SK-N-SH (cell line): ENCODE measurements around the gene CSPG4. TPM values are rescaled to one million over a fixed set of nuclear protein-coding genes. Genes with fewer than 3 reads are reported as not detected.

Source experiments
- CTCF ChIA-PET: fragments of 300-600, 350-600 bp; formaldehyde crosslinking; extraction: SDS; loops from one replicate; lab custom pipeline; 2021; lab: Yijun Ruan, JAX
- POLR2A ChIA-PET: fragments of 350-600 bp; sonication (Branson Sonifier 250); formaldehyde crosslinking; extraction: SDS; loops from one replicate; lab custom pipeline; 2020; ENCODE audit warnings: antibody characterized with exemption, inconsistent platforms; lab: Yijun Ruan, JAX
- DNase-seq: peaks from one replicate; pipeline ENCODE4 v3.0.0; 2012
- H2AFZ ChIP-seq: fragments of 200-600 bp; sonication (generic); 2 replicates; pipeline ENCODE4 v1.8.1; 2016; ENCODE audit warnings: antibody characterized with exemption, mild to moderate bottlenecking, low read depth
- H3F3A ChIP-seq: fragments of 200-600 bp; sonication (generic); replicated peaks from 2 replicates; pipeline ENCODE3; 2016; ENCODE audit warnings: antibody characterized with exemption, mild to moderate bottlenecking; ENCODE audit not compliant: insufficient read depth
- H3K27ac ChIP-seq, 2 experiments: fragments of 200-500 bp in 1 of 2; fragments of 200-600 bp in 1 of 2; sonication (Bioruptor generic) in 1 of 2; sonication (generic), shearing (Covaris generic) in 1 of 2; 2 replicates each; pipeline versions ENCODE4 v1.5.1 to v1.6.1; 2014 to 2016; ENCODE audit warnings: low read depth in 2 of 2, inconsistent platforms in 1 of 2, low read length in 1 of 2, mild to moderate bottlenecking in 1 of 2, mixed read lengths in 1 of 2
- H3K27me3 ChIP-seq: fragments of 200-600 bp; sonication (generic), shearing (Covaris generic); 2 replicates; pipeline ENCODE4 v1.6.1; 2016; ENCODE audit warnings: mixed run types; ENCODE audit not compliant: insufficient read depth
- H3K36me3 ChIP-seq, 2 experiments: fragments of 200-500 bp in 1 of 2; fragments of 200-600 bp in 1 of 2; sonication (Bioruptor generic) in 1 of 2; sonication (generic) in 1 of 2; replicated peaks in 1 of 2; 2 replicates each; pipeline versions ENCODE3 to v1.5.1; 2014 to 2016; ENCODE audit warnings: low read length in 1 of 2, mild to moderate bottlenecking in 1 of 2; ENCODE audit not compliant: insufficient read depth in 2 of 2, control insufficient read depth in 1 of 2
- H3K4me1 ChIP-seq, 2 experiments: fragments of 200-500 bp in 1 of 2; fragments of 200-600 bp in 1 of 2; sonication (Bioruptor generic) in 1 of 2; sonication (generic), shearing (Covaris generic) in 1 of 2; 2 replicates each; pipeline versions ENCODE4 v1.5.1 to v1.6.1; 2014 to 2016; ENCODE audit warnings: low read depth in 1 of 2, low read length in 1 of 2, mixed run types in 1 of 2; ENCODE audit not compliant: insufficient read depth in 2 of 2, control insufficient read depth in 1 of 2
- H3K4me2 ChIP-seq: fragments of 200-600 bp; sonication (generic), shearing (Covaris generic); 2 replicates; pipeline ENCODE4 v1.6.1; 2017; ENCODE audit warnings: mixed run types
- H3K4me3 ChIP-seq, 2 experiments: fragments of 200-500 bp in 1 of 2; fragments of 200-600 bp in 1 of 2; sonication (Bioruptor generic) in 1 of 2; sonication (generic), shearing (Covaris generic) in 1 of 2; 2 replicates each; pipeline versions ENCODE4 v1.5.1 to v1.8.1; 2014 to 2016; ENCODE audit warnings: low read depth in 2 of 2, inconsistent platforms in 1 of 2, low read length in 1 of 2, mild to moderate bottlenecking in 1 of 2, mixed read lengths in 1 of 2, moderate library complexity in 1 of 2
- H3K79me2 ChIP-seq: fragments of 200-600 bp; sonication (generic); 2 replicates; pipeline ENCODE4 v1.8.1; 2017; ENCODE audit warnings: mild to moderate bottlenecking; ENCODE audit not compliant: insufficient read depth
- H3K9ac ChIP-seq: fragments of 200-600 bp; sonication (generic); 2 replicates; pipeline ENCODE4 v1.6.1; 2017; ENCODE audit warnings: mixed run types
- H3K9me2 ChIP-seq: fragments of 200-600 bp; sonication (generic); 2 replicates; pipeline ENCODE4 v1.6.1; 2017; ENCODE audit warnings: mixed run types
- H3K9me3 ChIP-seq: fragments of 200-600 bp; sonication (generic); 2 replicates; pipeline ENCODE4 v1.6.1; 2017; ENCODE audit warnings: mixed run types, mild to moderate bottlenecking, moderate library complexity
- H4K20me1 ChIP-seq: fragments of 200-600 bp; sonication (generic); 2 replicates; pipeline ENCODE4 v1.6.1; 2017; ENCODE audit warnings: mild to moderate bottlenecking, mixed run types; ENCODE audit not compliant: insufficient read depth
- CHD2 ChIP-seq: fragments of 150-350 bp; IDR thresholded peaks from 2 replicates; pipeline ENCODE4 v1.6.1; 2018; ENCODE audit warnings: low read length; ENCODE audit not compliant: partially characterized antibody
- ELF1 ChIP-seq: IDR thresholded peaks from 2 replicates; pipeline ENCODE4 v1.4.0; 2012
- EP300 ChIP-seq, 2 experiments: IDR thresholded peaks; 2 replicates each; pipeline versions ENCODE4 v1.4.0 to v1.6.1; 2012; ENCODE audit warnings: borderline replicate concordance in 1 of 2, low read depth in 1 of 2, low read length in 1 of 2
- EZH2phosphoT487 ChIP-seq: fragments of 200-600 bp; sonication (generic); IDR thresholded peaks from 2 replicates; pipeline ENCODE4 v1.6.1; 2017; ENCODE audit warnings: low read depth, mixed run types, mild to moderate bottlenecking, antibody characterized with exemption, moderate library complexity, borderline replicate concordance
- GATA2 ChIP-seq: sonication (generic); formaldehyde crosslinking; IDR thresholded peaks from 2 replicates; pipeline ENCODE4 v1.5.0; 2020; ENCODE audit warnings: mild to moderate bottlenecking, missing genetic modification reagents
- JUND ChIP-seq: IDR thresholded peaks from 2 replicates; pipeline ENCODE4 v1.4.0; 2012
- MEF2A ChIP-seq: IDR thresholded peaks from 2 replicates; pipeline ENCODE4 v1.4.0; 2012; ENCODE audit warnings: low read depth, borderline replicate concordance
- MXI1 ChIP-seq: IDR thresholded peaks from 2 replicates; pipeline ENCODE4 v1.6.1; 2012; ENCODE audit warnings: mild to moderate bottlenecking, low read depth, low read length, improper control_type of control experiment
- NFIC ChIP-seq: IDR thresholded peaks from 2 replicates; pipeline ENCODE4 v1.4.0; 2012; ENCODE audit warnings: borderline replicate concordance
- POLR2AphosphoS5 ChIP-seq: IDR thresholded peaks from 2 replicates; pipeline ENCODE4 v1.6.1; 2012; ENCODE audit warnings: low read depth, low read length
- RAD21 ChIP-seq: IDR thresholded peaks from 2 replicates; pipeline ENCODE4 v1.6.1; 2012; ENCODE audit warnings: mild to moderate bottlenecking, low read length
- RFX5 ChIP-seq: IDR thresholded peaks from 2 replicates; pipeline ENCODE4 v1.6.1; 2012; ENCODE audit warnings: mild to moderate bottlenecking, improper control_type of control experiment, low read length
- YY1 ChIP-seq: IDR thresholded peaks from 2 replicates; pipeline ENCODE4 v1.4.0; 2012; ENCODE audit warnings: low read depth, mild to moderate bottlenecking
- WGBS: methylation state at CpG from one replicate; pipeline ENCODE4 v1.1.6; 2017; ENCODE audit warnings: low lambda C conversion rate; 5-methylcytosine and 5-hydroxymethylcytosine counted together
- polyA plus RNA-seq, 3 experiments: library from polyadenylated mRNA; depleted of rRNA; stranded (reverse); fragments of >200 nt; gene quantifications; 2 replicates each; pipeline ENCODE4 v1.2.3, GENCODE V29; 2012
- TF ChIP-seq, protein P1 (sequence below): IDR thresholded peaks from 2 replicates; pipeline ENCODE4 v1.6.1; 2012; ENCODE audit warnings: mild to moderate bottlenecking, low read depth, low read length, moderate library complexity
- TF ChIP-seq, protein P2 (sequence below): fragments of 150-350 bp; IDR thresholded peaks from 2 replicates; pipeline ENCODE4 v1.6.1; 2016; ENCODE audit warnings: mild to moderate bottlenecking, low read depth, low read length
- TF ChIP-seq, protein P3 (sequence below): fragments of 150-350 bp; IDR thresholded peaks from 2 replicates; pipeline ENCODE4 v1.6.1; 2017; ENCODE audit warnings: antibody characterized with exemption, low read length, low read depth, borderline replicate concordance
- TF ChIP-seq, protein P4 (sequence below): IDR thresholded peaks from 2 replicates; pipeline ENCODE4 v1.4.0; 2012; ENCODE audit warnings: low read depth

Gene CSPG4
- polyA plus RNA-seq, 1 of the 3 experiments (the other 2 are of a cell fraction): 0.35 TPM

DNA sequence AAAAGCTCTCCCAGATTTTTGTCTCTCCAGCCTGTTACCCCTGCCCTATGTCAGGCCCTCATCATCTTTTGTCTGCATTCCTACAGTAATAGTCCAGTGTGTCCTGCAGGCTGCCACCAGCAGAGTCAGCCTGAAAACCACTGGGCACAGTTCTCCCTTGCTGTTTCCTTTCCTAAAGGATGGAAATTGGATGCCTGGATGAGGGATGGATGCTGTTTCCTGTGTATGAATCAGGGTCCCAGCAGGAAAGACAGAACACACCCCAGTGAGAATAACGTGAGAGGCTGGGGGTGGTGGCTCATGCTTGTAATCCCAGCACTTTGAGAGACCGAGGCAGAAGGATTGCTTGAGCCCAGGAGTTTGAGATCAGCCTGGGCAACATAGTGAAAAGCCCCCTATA is 68.3 kb downstream of the CSPG4 start:
- H3K9ac ChIP-seq: no peak overlapping the region
- TF ChIP-seq, protein P1, sequence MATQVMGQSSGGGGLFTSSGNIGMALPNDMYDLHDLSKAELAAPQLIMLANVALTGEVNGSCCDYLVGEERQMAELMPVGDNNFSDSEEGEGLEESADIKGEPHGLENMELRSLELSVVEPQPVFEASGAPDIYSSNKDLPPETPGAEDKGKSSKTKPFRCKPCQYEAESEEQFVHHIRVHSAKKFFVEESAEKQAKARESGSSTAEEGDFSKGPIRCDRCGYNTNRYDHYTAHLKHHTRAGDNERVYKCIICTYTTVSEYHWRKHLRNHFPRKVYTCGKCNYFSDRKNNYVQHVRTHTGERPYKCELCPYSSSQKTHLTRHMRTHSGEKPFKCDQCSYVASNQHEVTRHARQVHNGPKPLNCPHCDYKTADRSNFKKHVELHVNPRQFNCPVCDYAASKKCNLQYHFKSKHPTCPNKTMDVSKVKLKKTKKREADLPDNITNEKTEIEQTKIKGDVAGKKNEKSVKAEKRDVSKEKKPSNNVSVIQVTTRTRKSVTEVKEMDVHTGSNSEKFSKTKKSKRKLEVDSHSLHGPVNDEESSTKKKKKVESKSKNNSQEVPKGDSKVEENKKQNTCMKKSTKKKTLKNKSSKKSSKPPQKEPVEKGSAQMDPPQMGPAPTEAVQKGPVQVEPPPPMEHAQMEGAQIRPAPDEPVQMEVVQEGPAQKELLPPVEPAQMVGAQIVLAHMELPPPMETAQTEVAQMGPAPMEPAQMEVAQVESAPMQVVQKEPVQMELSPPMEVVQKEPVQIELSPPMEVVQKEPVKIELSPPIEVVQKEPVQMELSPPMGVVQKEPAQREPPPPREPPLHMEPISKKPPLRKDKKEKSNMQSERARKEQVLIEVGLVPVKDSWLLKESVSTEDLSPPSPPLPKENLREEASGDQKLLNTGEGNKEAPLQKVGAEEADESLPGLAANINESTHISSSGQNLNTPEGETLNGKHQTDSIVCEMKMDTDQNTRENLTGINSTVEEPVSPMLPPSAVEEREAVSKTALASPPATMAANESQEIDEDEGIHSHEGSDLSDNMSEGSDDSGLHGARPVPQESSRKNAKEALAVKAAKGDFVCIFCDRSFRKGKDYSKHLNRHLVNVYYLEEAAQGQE: no peak
- TF ChIP-seq CHD2 (no peak), MXI1 (no peak), RAD21 (no peak), RFX5 (no peak)
- H3K4me3 ChIP-seq: no peak overlapping the region
- WGBS: 59% methylated on average over 2 of the region's 2 CpGs
- no peak overlapping the region for H2AFZ ChIP-seq
- H3K9me3 ChIP-seq: no peaks in the 10 kb centered on the region
- no peak overlapping the region for H3K27ac ChIP-seq
- no peak overlapping the region for H3K4me2 ChIP-seq
- H3K4me1 ChIP-seq: peaks cover 5 to 17% of the 10 kb centered on the region in 2 experiments; a peak in 3 of 4 replicates
- no peaks in the 10 kb centered on the region for H3K36me3 ChIP-seq
- ChIA-PET POLR2A (no interaction called here), CTCF (interaction anchor here (0.6 kb wide), 1 partner anchor 26 kb away, joined by 3 read pairs; no protein-coding TSS in a partner anchor)
- H4K20me1 ChIP-seq: no peaks in the 10 kb centered on the region
- peaks cover 43% of the 10 kb centered on the region for H3K79me2 ChIP-seq
- H3K9me2 ChIP-seq: no peaks in the 10 kb centered on the region
- H3K27me3 ChIP-seq: no peaks in the 10 kb centered on the region
- DNase-seq: no peak
- peaks cover 20% of the 10 kb centered on the region for H3F3A ChIP-seq

DNA sequence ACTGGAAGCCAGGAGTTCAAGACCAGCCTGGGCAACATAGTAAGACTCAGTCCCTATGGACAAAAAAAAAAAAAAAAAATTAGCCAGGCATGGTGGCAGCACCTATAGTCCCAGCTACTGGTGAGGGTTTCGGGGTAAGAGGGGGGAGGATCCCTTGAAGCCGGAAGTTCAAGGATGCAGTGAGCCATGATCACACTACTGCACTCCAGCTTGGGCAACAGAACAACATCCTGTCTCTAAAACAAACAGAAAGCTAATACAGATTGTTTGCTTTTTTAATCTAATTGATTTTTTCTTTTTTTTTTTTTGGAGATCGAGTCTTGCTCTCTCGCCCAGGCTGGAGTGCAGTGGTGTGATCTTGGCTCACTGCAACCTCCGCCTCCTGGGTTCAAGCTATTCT is 71.0 kb downstream of the CSPG4 start:
- Histone ChIP-seq H3K27ac (peak overlapping the region in 1 of 2 experiments; percentile 87; a peak in 1 of 4 replicates), H3K9me3 (no peaks in the 10 kb centered on the region), H2AFZ (no peak overlapping the region), H3K36me3 (peaks cover 0 to 5% of the 10 kb centered on the region in 2 experiments), H3K27me3 (no peaks in the 10 kb centered on the region), H4K20me1 (peaks cover 20% of the 10 kb centered on the region), H3K9me2 (no peaks in the 10 kb centered on the region), H3K4me2 (no peak overlapping the region), H3K4me1 (peaks cover 14% of the 10 kb centered on the region in 2 experiments; a peak in 2 of 4 replicates), H3F3A (peaks cover 31% of the 10 kb centered on the region), H3K79me2 (peaks cover 45% of the 10 kb centered on the region), H3K4me3 (no peak overlapping the region), H3K9ac (no peak overlapping the region)
- ChIA-PET CTCF (interaction anchor here (1.0 to 4.0 kb wide), 6 partner anchors 15 to 273 kb away, joined by 3 to 27 read pairs (median 4); partner anchors contain the start of genes MAN2C1 and SNUPN), POLR2A (no interaction called here)
- 85% methylated on average over 5 of the region's 5 CpGs for WGBS
- DNase-seq: no peak
- TF ChIP-seq NFIC (no peak), GATA2 (no peak), ELF1 (no peak), YY1 (no peak), JUND (no peak), EZH2phosphoT487 (no peak), MEF2A (no peak), POLR2AphosphoS5 (no peak), MXI1 (no peak), EP300 (IDR thresholded peaks at IDR 0.05; ENCODE audit: borderline replicate concordance in 1 of 2, low read depth in 1 of 2, low read length in 1 of 2) (no peak)
- TF ChIP-seq, protein P1: no peak
- TF ChIP-seq, protein P2, sequence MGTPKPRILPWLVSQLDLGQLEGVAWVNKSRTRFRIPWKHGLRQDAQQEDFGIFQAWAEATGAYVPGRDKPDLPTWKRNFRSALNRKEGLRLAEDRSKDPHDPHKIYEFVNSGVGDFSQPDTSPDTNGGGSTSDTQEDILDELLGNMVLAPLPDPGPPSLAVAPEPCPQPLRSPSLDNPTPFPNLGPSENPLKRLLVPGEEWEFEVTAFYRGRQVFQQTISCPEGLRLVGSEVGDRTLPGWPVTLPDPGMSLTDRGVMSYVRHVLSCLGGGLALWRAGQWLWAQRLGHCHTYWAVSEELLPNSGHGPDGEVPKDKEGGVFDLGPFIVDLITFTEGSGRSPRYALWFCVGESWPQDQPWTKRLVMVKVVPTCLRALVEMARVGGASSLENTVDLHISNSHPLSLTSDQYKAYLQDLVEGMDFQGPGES: no peak
- TF ChIP-seq, protein P3, sequence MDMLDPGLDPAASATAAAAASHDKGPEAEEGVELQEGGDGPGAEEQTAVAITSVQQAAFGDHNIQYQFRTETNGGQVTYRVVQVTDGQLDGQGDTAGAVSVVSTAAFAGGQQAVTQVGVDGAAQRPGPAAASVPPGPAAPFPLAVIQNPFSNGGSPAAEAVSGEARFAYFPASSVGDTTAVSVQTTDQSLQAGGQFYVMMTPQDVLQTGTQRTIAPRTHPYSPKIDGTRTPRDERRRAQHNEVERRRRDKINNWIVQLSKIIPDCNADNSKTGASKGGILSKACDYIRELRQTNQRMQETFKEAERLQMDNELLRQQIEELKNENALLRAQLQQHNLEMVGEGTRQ: no peak
- TF ChIP-seq, protein P4, sequence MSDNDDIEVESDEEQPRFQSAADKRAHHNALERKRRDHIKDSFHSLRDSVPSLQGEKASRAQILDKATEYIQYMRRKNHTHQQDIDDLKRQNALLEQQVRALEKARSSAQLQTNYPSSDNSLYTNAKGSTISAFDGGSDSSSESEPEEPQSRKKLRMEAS: no peak
